ENCODE data around the gene SSC4D.

GRCh38 chr7:76424413-76425111, 15.1 kb upstream of the SSC4D start, which contains the start of gene ZP3:
- TF ChIP-seq, protein P1, sequence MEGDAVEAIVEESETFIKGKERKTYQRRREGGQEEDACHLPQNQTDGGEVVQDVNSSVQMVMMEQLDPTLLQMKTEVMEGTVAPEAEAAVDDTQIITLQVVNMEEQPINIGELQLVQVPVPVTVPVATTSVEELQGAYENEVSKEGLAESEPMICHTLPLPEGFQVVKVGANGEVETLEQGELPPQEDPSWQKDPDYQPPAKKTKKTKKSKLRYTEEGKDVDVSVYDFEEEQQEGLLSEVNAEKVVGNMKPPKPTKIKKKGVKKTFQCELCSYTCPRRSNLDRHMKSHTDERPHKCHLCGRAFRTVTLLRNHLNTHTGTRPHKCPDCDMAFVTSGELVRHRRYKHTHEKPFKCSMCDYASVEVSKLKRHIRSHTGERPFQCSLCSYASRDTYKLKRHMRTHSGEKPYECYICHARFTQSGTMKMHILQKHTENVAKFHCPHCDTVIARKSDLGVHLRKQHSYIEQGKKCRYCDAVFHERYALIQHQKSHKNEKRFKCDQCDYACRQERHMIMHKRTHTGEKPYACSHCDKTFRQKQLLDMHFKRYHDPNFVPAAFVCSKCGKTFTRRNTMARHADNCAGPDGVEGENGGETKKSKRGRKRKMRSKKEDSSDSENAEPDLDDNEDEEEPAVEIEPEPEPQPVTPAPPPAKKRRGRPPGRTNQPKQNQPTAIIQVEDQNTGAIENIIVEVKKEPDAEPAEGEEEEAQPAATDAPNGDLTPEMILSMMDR (IDR thresholded peaks at IDR 0.05) = no peak
- TF ChIP-seq POLR2AphosphoS5 (IDR thresholded peaks at IDR 0.05; ENCODE audit: insufficient read depth in 1 of 2, low read depth in 1 of 2) = no peak

All from vagina (tissue), 2 donors.